ENCODE measurements around the gene SOBP. TPM values are rescaled to one million over a fixed set of nuclear protein-coding genes. Genes with fewer than 3 reads are reported as not detected.

SOBP gene
- total RNA-seq, 1 experiment from 2014 or later: 0.51 TPM

DNA sequence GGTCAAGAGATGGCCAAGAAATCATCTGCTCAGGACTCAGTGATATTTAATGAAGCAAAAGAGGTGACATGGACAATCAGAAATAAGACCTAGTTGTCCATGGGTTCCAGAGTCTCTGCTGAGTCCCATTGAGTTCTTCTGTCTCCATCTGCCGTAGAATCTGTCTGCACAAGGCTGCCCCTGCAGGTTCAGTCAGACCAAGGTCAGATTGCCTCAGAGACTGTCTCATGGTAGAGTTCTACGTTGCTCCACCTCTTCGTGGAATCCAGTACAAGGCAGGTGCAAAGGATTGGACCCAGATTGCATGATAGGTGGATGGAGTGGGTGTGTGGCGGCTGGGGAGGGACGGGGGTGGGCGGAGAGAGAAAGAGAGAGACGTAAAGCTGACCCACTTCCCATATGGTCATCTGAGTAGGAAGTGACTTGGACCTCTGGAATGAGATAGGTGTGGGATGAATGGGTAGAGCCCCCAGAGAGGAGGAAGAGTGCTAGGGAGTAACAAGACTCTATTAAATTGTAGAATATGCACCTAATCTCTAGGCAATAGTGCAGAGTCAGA, 75.3 kb downstream of the SOBP start:
- DNase-seq (ENCODE audit: low read depth): no peak
- in situ Hi-C loops (cut with HindIII; ENCODE audit: low pct_unique_long_range_greater_than_20kb, low sequenced_read_pairs): no loop called here

DNA sequence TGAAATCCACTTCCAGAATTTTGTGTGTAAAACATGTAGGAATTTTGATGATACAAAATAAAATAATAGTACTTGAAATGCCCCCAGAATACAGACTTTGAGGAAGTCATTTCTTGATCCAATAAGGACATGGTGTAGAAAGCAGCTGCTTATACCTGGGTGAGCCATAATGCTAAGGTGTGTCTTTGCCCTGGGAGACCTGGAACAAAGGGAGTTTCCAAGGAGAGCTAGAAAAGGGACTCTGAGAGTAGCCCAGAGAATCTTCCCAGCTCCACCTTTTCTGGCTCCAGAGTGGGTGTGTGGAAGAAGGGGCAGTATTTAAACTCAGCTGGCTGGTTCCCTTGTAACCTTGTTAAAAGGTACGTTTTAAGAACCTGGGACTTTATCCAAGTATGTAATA, 77.7 kb downstream of the SOBP start:
- no peak for DNase-seq (ENCODE audit: low read depth)
- in situ Hi-C loops (cut with HindIII; ENCODE audit: low pct_unique_long_range_greater_than_20kb, low sequenced_read_pairs): no loop called here

DNA sequence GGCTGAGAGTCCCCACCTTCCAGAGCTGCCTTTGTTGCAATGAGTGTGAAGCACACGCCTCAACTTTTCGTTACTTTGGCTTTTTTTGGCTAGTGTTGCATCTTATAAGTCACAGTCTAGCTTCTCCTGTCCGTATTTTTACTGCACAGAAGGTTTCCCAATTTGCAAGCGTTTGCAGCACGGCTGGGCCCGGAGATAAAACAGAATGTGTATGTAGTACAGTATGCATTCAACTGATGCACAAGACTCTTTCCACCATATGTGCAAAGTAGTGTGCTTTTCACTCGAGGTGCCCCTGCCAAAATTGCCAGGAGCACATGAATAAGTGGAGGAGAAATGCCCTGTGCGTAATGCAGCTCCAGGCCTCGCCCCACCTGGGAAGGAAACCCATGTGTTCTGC, 79.6 kb downstream of the SOBP start:
- in situ Hi-C loops (cut with HindIII; ENCODE audit: low pct_unique_long_range_greater_than_20kb, low sequenced_read_pairs): no loop called here
- no peak for DNase-seq (ENCODE audit: low read depth)

DNA sequence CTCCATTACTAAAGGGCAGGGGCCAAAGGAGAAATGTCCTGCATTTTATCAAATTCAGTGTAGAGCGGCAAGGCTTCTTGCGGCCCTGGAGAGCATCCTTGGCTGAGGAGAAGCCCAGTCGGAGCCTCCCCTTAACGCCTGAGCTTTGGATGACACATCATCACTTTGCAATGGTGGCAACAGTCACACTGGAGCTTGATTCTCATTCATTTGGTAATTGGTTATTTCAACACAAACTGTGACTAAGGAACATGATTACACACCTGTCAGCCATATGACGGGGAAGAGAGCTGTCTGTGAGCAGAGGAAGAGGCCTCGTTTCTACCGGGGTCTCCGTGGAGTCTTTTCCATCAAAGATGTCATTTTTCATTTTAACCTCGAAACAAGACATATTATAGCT, 81.4 kb downstream of the SOBP start:
- in situ Hi-C loops (cut with HindIII; ENCODE audit: low pct_unique_long_range_greater_than_20kb, low sequenced_read_pairs): no loop called here
- DNase-seq (ENCODE audit: low read depth): no peak

DNA sequence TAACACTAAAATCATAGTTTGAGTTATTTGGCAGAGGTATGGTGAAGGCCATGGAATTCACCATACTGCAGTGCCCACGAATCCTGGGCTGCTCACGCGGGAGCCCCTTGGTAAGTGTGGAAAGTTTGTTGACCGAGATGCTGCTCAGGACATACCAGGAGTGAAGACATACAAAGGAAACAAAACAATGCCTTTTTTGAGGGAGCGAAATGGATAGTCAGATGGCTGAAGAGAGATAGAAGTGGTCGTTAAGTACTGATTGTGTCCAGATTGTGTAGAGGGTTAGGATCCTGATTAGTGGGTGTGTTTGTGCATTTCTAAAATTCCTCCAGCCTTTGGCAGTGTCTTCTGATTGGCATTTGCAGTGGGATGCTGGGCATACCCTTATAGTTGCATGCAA, 83.0 kb downstream of the SOBP start:
- in situ Hi-C loops (cut with HindIII; ENCODE audit: low pct_unique_long_range_greater_than_20kb, low sequenced_read_pairs): no loop called here
- no peak for DNase-seq (ENCODE audit: low read depth)

DNA sequence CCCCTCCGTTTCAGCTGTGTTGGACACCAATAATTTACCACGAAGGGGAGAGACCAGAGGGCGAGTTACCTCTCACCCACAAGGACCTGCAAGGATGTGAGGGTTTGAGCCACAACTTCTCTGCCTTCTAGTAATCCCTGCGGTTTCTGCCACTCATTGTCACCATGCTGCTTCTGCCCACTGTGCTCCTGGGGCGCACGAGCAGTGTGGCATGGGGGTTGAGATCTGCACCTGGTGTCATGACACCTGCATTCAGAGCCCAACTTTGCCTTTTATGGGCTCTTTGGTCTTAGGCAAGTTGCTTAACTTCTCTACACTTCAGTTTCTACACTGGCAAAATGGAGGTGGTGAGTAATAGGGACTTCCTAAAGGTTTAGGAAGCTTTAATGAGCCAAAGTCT, 84.9 kb downstream of the SOBP start:
- in situ Hi-C loops (cut with HindIII; ENCODE audit: low pct_unique_long_range_greater_than_20kb, low sequenced_read_pairs): no loop called here

DNA sequence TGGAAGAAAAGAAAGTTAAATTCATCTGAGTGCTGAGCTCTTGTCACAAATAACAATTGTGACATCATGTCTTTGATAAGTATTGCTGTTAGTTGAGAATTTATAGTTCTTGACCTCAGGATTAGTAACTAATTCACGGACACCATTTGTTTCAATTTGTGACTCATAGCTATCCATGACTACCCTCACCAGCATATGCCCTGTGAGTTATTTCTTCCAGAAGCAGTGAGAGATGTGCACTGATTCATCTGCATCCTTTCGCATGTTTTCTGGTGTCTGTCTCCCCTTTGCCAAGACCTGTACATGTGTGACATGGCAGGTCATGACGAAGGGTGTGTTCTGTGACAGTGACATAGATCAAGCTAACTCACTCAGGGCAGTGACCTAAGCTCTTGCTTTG, 86.9 kb downstream of the SOBP start:
- peak; percentile 56 for DNase-seq (ENCODE audit: low read depth)

More for the DNA sequence above, 84.9 kb downstream of the SOBP start:
- DNase-seq (ENCODE audit: low read depth): no peak

DNA sequence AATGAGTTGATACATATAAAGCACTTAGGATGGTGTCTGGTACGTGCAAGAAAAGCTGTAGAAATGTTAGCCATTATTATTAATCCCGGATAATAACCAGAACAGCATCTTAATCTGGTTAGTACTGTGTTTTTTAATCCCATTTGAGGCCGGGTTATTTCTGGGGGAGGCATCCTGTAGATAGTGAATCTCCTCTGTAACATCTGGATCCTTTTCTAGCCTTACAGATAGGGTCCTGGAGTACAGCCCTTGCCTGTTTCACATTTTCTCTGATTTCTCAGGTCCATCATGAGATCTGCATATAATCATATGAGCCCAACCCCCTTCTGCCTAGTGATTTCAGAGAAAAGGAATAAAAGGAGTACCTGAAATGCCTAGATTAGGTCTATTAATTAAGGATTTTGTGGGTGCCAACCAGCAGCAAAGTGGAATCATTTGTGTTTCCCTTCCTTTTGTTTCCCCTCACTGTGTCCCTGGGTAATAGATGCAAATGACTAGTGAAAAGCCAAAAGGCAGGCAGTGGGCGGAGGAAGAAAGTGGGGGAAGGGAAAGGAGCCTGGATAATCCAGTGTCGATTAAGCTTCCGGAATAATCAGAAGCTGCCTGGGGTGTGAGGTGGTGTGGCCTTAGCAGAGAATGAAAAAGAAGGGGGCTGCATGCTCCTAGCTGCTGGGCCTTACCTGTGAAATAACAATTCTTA, 88.9 kb downstream of the SOBP start:
- DNase-seq (ENCODE audit: low read depth): no peak
- in situ Hi-C loops (cut with HindIII; ENCODE audit: low pct_unique_long_range_greater_than_20kb, low sequenced_read_pairs): no loop called here

More for the DNA sequence above, 86.9 kb downstream of the SOBP start:
- in situ Hi-C loops (cut with HindIII; ENCODE audit: low pct_unique_long_range_greater_than_20kb, low sequenced_read_pairs): no loop called here

DNA sequence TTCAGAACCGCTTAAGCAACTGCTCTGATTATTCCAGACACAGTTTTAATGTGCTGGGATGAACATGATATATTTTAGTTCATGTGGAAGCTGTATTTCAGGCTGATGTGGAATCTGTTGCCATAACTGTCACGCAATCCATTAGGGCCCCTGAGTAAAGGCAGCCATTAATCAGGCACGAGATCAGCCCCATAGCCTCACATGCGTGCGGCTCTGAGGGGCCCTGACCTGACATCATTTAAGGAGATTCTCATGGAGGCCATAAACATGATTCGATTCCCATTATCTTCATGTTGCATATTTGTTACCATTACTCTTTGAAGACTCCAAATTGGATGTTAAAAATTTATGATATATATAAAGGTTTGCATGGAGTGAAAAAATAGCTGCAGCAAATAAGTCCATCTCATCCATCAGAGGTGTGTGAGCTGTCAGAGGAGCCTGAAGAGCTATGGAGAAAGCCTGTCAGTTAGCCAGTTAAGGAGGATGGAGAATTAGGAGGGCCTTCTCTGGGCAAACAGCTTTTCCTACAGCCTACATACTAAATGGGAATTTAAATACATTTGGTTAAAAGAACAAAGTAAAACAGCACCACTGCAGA, 89.6 kb downstream of the SOBP start:
- in situ Hi-C loops (cut with HindIII; ENCODE audit: low pct_unique_long_range_greater_than_20kb, low sequenced_read_pairs): no loop called here
- no peak for DNase-seq (ENCODE audit: low read depth)

DNA sequence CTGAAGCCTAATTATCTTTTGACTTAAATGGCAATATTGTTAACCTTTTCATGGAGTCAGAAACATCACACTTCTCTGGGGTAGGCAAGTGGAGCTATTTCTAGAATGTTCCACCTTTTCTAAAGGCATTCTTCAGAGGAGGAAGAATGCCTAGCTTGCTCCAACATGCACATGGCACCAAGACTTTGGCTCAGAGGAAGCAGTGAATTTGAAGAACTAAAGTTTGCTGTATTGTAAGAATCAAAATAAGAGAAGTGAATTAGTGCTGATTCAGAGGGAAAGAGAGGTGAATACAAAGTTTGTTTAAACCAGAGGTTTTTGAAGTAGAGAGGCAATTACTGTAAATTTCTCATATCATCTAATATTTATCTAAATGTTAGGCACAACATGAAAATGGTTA, 92.2 kb downstream of the SOBP start:
- DNase-seq (ENCODE audit: low read depth): no peak
- in situ Hi-C loops (cut with HindIII; ENCODE audit: low pct_unique_long_range_greater_than_20kb, low sequenced_read_pairs): no loop called here

DNA sequence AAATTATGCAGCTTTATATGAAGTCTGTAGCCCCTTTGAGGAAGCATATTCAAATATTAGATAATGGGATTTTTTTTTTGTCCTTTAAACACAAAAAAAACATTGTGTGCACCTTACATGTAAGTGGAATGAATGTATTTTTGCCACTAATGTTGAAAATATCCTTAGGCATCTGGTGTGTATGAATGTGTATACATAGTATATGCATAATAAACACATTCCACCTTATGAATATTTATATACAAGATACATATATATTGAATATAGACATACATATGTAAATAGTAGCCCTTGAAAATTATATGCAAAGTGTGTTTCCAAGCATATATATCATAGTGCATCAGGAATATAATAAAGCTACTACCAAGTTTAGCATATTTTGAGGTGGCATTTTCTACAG, 94.8 kb downstream of the SOBP start:
- DNase-seq (ENCODE audit: low read depth): no peak

DNA sequence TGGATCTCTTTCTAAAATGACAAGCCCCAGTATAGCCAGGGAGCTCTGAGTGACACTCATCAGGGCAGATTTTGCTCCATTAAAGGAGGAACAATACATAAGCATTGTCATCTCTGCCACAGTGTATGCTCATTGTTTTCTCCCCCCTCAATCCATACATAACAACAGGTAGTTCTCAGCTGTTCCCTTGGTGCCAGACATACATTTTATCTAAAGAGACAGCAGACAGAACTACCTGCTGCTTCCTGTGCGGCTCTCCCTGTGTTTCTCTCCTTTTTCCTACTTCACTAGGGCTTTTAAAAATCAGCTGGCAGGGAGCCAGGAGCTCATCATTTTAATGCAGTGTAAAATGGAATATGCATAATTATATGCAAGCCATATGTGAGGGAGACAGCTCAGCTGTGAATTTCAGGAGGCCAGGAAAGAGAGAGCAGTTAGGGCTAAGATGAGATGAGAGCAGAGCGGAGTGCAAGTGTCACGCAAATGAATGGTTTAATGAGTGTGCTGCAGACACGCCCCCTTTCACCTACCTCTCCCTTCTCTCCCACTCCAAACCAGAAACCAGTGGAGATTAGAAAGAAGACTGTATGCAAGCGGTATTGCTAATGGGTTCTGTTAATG, 96.0 kb downstream of the SOBP start:
- in situ Hi-C loops (cut with HindIII; ENCODE audit: low pct_unique_long_range_greater_than_20kb, low sequenced_read_pairs): no loop called here
- no peak for DNase-seq (ENCODE audit: low read depth)

More for the DNA sequence above, 94.8 kb downstream of the SOBP start:
- in situ Hi-C loops (cut with HindIII; ENCODE audit: low pct_unique_long_range_greater_than_20kb, low sequenced_read_pairs): no loop called here

DNA sequence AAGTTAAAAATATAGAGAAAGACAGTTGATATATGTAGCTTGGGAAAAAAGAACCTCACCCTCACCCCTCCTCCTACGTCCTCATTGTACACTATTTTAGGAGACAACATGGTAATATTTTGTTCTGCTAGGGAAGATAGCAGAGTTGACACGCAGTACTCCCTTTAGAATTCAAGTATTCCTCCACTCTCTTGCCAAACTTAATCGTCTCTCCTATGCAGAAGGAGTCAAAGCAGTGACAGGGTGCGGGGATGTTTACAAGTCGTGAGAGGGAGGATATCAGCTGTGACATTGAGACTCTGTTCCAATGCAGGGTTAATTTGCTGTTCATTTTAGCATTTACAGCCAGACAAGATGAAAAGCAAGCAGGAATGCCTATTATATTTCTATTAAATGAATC, 97.5 kb downstream of the SOBP start:
- in situ Hi-C loops (cut with HindIII; ENCODE audit: low pct_unique_long_range_greater_than_20kb, low sequenced_read_pairs): no loop called here
- no peak for DNase-seq (ENCODE audit: low read depth)

DNA sequence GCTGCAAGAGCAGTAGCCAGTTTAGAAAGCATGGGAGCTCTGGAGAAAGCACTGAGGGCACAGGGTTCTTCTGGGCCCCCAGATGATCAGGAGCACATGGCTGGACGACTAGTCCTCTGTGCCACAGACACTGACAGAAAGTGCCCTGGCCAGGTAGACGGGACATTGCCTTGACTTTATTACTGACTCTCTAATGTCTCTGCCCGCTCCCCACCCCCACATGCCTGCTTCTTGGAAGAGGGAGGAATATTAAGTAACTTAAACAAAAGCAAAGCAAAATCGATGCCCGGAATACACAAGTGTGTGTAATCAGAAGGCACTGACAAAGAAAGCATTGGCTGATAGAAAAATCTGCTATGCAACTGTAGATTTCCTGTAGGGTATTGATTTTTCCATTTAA, 99.3 kb downstream of the SOBP start:
- no peak for DNase-seq (ENCODE audit: low read depth)
- in situ Hi-C loops (cut with HindIII; ENCODE audit: low pct_unique_long_range_greater_than_20kb, low sequenced_read_pairs): no loop called here

DNA sequence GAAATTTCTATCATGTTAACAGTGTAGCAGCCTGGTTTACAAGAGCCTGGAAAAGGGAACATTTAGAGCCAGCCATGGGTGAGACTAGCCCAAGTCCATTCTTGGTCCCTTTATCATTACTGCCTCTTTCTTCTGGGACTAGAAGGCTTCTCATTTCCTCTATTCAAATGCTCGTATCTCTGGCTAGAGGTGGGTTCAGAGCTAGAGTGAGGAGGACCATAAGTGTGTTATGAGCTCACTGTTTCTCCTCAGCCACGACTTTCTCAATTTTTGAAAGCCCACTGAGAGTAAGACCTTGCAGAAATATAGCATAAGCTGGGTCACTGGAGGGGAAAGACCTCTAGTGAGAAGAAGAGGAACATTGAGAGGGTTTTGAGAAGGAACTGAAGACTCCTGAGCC, 100.0 kb downstream of the SOBP start:
- DNase-seq (ENCODE audit: low read depth): no peak
- in situ Hi-C loops (cut with HindIII; ENCODE audit: low pct_unique_long_range_greater_than_20kb, low sequenced_read_pairs): no loop called here

DNA sequence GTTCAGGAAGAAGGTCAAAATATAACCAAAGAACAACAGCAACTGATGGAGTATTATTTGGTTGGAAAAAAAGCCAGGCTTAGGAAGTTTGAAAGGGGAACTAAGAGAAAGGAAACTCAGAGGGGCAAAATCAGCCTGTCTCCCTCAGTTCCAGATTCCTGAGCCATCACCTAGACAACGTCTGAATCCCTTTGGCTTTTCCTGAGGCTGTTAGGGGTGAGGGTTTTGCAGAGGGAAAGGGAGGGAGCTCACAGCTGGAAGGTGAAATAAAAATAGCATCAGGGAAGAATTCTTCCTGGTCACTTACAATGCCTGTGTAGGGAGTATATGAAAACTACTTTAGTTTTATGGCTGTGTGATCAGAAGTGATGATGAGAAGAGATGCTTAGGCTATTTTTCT, 100.5 kb downstream of the SOBP start:
- in situ Hi-C loops (cut with HindIII; ENCODE audit: low pct_unique_long_range_greater_than_20kb, low sequenced_read_pairs): no loop called here
- DNase-seq (ENCODE audit: low read depth): no peak

DNA sequence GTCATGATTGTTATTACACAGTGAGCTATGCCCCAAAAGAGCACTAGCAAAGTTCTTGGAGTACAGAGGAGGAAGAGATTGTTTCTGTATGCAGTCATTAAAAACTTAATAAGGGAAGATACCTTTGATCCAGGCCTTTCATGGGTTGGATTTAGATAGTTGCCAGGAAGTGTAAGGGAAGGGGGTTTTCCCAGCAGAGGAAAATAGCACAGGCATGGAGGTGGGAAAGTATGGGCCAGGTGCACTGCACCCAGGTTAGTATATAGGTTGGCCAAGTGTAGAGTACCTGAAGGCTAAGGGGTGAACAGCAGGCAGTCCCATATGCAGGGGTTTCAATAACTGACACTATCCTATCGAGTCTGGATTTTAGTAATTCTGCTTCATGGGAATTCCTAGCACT, 101.4 kb downstream of the SOBP start:
- DNase-seq (ENCODE audit: low read depth): no peak
- in situ Hi-C loops (cut with HindIII; ENCODE audit: low pct_unique_long_range_greater_than_20kb, low sequenced_read_pairs): no loop called here

DNA sequence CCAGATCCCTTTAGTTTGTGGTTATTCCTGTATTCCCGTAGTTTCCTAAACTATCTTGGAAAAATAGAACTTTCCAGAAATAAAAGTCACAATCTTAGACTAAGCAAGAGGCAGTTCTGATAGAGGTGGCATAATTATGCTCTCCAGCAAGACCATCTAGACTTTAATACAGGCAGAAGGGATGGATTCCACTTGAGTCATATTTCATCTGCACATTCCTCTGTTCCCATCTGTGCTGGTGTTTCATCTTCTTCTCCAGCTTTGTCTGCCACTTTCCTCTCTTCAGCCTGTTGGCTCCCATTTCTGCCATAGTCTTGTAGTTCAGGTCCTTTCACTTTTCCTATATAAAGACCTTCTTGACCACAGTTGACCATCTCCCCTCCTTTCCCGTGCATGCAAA, 102.9 kb downstream of the SOBP start:
- no peak for DNase-seq (ENCODE audit: low read depth)
- in situ Hi-C loops (cut with HindIII; ENCODE audit: low pct_unique_long_range_greater_than_20kb, low sequenced_read_pairs): no loop called here

DNA sequence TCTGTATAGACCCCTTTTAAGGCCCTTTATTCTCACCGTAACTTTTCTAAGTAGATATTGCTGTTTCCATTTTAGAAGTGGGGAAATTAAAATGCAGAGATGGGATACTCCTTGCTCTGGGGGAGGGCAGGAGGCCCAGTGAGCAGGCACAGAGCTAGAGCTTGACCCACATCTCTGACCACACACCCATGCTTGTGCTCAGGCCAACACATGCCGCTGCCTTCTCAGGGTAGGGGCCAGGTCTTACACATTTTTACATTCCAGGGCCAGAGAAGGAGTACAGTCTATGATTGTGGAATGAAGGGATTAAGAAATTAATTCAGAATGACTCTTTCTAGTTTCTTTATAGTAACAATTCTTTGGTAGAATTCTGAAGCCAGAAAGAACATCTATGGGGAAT, 104.8 kb downstream of the SOBP start:
- no peak for DNase-seq (ENCODE audit: low read depth)
- in situ Hi-C loops (cut with HindIII; ENCODE audit: low pct_unique_long_range_greater_than_20kb, low sequenced_read_pairs): no loop called here

DNA sequence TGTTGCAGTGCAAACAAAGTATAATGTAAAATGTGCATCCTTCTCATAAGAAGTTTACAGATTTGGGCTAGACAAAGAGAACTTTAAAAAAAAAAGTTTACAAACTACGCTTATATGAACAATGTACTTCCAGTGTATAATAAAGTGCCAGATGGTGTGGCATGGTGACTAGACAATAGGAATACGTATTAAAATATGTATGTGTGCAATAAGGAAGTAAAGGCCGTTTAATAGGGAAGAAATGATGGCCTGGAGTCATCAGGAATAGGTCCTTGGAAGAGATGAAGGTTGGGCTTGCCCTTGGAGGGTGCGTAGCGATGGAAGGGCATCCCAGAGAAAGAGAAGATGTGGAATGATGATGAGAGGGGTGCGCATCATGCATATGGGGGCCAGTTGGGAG, 108.2 kb downstream of the SOBP start:
- in situ Hi-C loops (cut with HindIII; ENCODE audit: low pct_unique_long_range_greater_than_20kb, low sequenced_read_pairs): no loop called here
- no peak for DNase-seq (ENCODE audit: low read depth)
